Stimulated activated CD4-positive, alpha-beta T cell treated with anti-CD3 and anti-CD28 coated beads, Interleukin-2, amount 100 ng/mL, for 4 hours (primary cell): ENCODE measurements around the gene HOMER3.

Source experiments
- DNase-seq: peaks from one replicate; pipeline ENCODE4 v3.0.0-alpha.2; 2020; ENCODE audit warnings: low read depth

The HOMER3 gene

GRCh38 chr19:18940769-18941627 is at the start of gene HOMER3:
Gene HOMER3 (minus strand): TSS chr19:18941217. CDS start chr19:18938982, 2,235 bp downstream.
- peak; percentile 70 for DNase-seq

- no peak for DNase-seq
Observed at GRCh38 chr19:18990128-18990708, 49.2 kb upstream of the HOMER3 start.

GRCh38 chr19:18989316-18989715 is 48.3 kb upstream of the HOMER3 start:
- no peak for DNase-seq

GRCh38 chr19:18987456-18987855 is 46.4 kb upstream of the HOMER3 start:
- no peak for DNase-seq

GRCh38 chr19:18985257-18985656 is 44.2 kb upstream of the HOMER3 start:
- no peak for DNase-seq

- DNase-seq: no peak
Observed at GRCh38 chr19:18984251-18984650, 43.2 kb upstream of the HOMER3 start.

GRCh38 chr19:18982669-18983068 is 41.7 kb upstream of the HOMER3 start:
- DNase-seq: no peak

GRCh38 chr19:18980432-18981020 is 39.5 kb upstream of the HOMER3 start:
- no peak for DNase-seq

- DNase-seq: no peak
Observed at GRCh38 chr19:18978616-18979015, 37.6 kb upstream of the HOMER3 start.

GRCh38 chr19:18975869-18976268 is 34.9 kb upstream of the HOMER3 start:
- DNase-seq: no peak

GRCh38 chr19:18975011-18975410 is 34.0 kb upstream of the HOMER3 start:
- no peak for DNase-seq

- DNase-seq: no peak
Observed at GRCh38 chr19:18972851-18973250, 31.8 kb upstream of the HOMER3 start.

- no peak for DNase-seq
Observed at GRCh38 chr19:18972301-18972811, 31.3 kb upstream of the HOMER3 start.

- DNase-seq: no peak
Observed at GRCh38 chr19:18969931-18970659, 29.1 kb upstream of the HOMER3 start.

GRCh38 chr19:18967358-18968146 is 26.5 kb upstream of the HOMER3 start:
- DNase-seq: no peak

GRCh38 chr19:18966307-18966706 is 25.3 kb upstream of the HOMER3 start:
- DNase-seq: no peak

GRCh38 chr19:18964121-18964520 is 23.1 kb upstream of the HOMER3 start:
- no peak for DNase-seq

- DNase-seq: no peak
Observed at GRCh38 chr19:18961767-18962620, 21.0 kb upstream of the HOMER3 start.

- no peak for DNase-seq
Observed at GRCh38 chr19:18960370-18960769, 19.4 kb upstream of the HOMER3 start.

GRCh38 chr19:18955042-18955441 is 14.0 kb upstream of the HOMER3 start:
- DNase-seq: no peak

- DNase-seq: no peak
Observed at GRCh38 chr19:18954094-18954493, 13.1 kb upstream of the HOMER3 start.
